Thoracic aorta (tissue), 2 donors: ENCODE measurements around the gene CDV3. TPM values are rescaled to one million over a fixed set of nuclear protein-coding genes. Genes with fewer than 3 reads are reported as not detected.

Experiments used
- ATAC-seq: fragments of 150-250 bp; one replicate; pipeline ENCODE4 v1.8.0; 2017; ENCODE audit warnings: low read depth; ENCODE audit not compliant: insufficient number of reproducible peaks, low FRiP score
- DNase-seq: peaks from one replicate; pipeline ENCODE4 v3.0.0-alpha.2; 2020; ENCODE audit warnings: low spot score
- H3K27ac ChIP-seq, 2 donors: fragments of 200-600 bp; sonication (generic); 1 replicate in 1 of 2; 2 replicates in 1 of 2; pipeline ENCODE4 v1.5.1; 2016; ENCODE audit warnings: mild to moderate bottlenecking in 2 of 2, moderate library complexity in 2 of 2
- H3K27me3 ChIP-seq: fragments of 200-600 bp; sonication (generic); replicated peaks from 2 replicates; pipeline ENCODE4 v1.6.0; 2016; ENCODE audit warnings: mild to moderate bottlenecking; ENCODE audit not compliant: insufficient read depth
- H3K36me3 ChIP-seq: fragments of 200-600 bp; sonication (generic); one replicate; pipeline ENCODE4 v1.5.1; 2016
- H3K4me1 ChIP-seq, 2 donors: fragments of 200-600 bp; sonication (generic); 1 replicate in 1 of 2; 2 replicates in 1 of 2; pipeline versions ENCODE4 v1.5.1 to v1.6.0; 2016; ENCODE audit warnings: low read depth in 2 of 2, mild to moderate bottlenecking in 1 of 2; ENCODE audit not compliant: control insufficient read depth in 1 of 2
- H3K4me3 ChIP-seq: fragments of 200-600 bp; sonication (generic); 2 replicates; pipeline ENCODE4 v1.5.1; 2016; ENCODE audit warnings: mild to moderate bottlenecking
- H3K9me3 ChIP-seq: fragments of 200-600 bp; sonication (generic); 2 replicates; pipeline ENCODE4 v1.5.1; 2016
- total RNA-seq, 2 donors: library from RNA; depleted of rRNA; stranded (reverse); fragments of >200 nt; gene quantifications; one replicate each; pipeline versions ENCODE4 v1.1.0 to v1.2.3, GENCODE V29; 2016
- TF ChIP-seq, protein P1 (sequence below): fragments of 200-600 bp; sonication (generic); IDR thresholded peaks from one replicate; pipeline ENCODE4 v1.5.1; 2019; ENCODE audit warnings: antibody characterized with exemption

Gene CDV3
- total RNA-seq, 2 donors from 2014 or later = 86.5 to 190 TPM

DNA sequence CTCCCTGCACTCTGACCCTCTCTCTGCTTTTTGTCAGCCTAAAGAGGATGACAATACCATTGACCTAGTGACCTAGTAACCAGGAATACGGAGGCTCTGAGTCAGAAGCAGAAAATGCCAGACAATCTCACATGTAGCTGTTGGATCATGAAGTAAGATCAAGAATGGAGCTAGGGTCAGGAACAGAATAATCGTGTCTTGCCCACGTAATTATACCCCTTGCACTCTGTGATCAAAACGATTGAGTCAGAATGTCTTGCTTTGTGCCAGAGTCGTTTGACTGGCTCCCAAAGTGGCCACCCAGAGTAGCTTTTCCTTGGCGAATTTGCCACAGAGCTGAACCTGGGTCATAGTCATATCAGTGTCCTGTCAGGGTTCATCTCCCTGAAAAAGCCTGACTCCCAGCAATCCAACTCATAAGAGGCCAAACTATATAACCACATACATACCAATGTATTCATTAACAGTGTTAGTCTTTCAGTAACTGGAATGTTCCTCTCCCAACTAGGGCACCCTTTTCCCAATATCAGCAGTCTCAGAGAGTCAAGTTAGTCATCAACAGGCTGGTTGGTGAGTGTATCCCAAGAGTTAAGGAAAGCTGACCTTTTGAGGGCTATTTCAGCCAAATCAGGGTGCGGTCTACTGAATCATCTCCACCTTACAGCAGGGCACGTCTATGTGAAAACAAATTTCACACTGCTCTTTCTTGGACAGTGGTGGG lies 5.0 kb upstream of the CDV3 start:
- Histone ChIP-seq H3K27me3 (no peaks in the 10 kb centered on the region), H3K27ac (peak overlapping the region in 1 of 2 donors; percentile 78), H3K36me3 (no peaks in the 10 kb centered on the region), H3K4me1 (peaks cover 17 to 34% of the 10 kb centered on the region in 2 donors), H3K4me3 (no peak overlapping the region), H3K9me3 (no peaks in the 10 kb centered on the region)
- ATAC-seq (no peak), DNase-seq (no peak)
- TF ChIP-seq, protein P1, sequence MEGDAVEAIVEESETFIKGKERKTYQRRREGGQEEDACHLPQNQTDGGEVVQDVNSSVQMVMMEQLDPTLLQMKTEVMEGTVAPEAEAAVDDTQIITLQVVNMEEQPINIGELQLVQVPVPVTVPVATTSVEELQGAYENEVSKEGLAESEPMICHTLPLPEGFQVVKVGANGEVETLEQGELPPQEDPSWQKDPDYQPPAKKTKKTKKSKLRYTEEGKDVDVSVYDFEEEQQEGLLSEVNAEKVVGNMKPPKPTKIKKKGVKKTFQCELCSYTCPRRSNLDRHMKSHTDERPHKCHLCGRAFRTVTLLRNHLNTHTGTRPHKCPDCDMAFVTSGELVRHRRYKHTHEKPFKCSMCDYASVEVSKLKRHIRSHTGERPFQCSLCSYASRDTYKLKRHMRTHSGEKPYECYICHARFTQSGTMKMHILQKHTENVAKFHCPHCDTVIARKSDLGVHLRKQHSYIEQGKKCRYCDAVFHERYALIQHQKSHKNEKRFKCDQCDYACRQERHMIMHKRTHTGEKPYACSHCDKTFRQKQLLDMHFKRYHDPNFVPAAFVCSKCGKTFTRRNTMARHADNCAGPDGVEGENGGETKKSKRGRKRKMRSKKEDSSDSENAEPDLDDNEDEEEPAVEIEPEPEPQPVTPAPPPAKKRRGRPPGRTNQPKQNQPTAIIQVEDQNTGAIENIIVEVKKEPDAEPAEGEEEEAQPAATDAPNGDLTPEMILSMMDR = no peak

DNA sequence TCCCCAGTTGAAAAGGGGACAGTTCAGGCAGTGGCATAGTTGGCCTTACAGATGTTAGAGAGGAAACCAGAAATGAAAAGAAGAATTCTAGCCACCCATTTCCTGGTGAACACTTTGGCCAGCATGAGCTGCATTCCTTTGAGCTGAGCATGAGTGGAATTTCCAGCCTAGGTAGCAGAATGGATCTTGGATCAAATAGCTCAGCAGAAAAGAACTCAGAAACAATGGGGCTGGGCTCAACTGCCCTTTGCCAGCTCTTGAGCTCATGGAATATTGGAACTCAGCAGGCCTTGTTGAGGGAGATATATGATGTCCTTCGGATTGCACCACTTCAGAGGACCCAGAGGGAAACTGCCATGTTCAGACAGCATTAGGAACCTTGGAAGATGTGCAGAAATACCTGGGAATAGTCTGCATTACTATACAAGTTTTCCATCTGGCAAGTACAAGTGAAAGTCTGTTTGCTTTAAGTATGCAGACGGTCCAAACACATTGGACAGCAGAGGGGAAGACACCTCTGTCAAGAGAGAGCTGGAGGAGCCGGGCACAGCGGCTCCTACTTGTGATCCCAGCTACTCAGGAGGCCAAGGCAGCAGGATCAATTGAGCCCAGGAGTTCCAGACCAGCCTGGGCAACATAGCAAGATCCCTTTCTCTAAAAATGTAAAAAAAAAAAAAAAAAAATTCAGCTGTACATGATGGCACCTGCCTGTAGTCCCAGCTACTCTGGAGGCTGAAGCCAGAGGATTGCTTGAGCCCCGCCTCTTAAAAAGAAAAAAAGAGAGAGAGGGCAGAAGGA lies 3.1 kb upstream of the CDV3 start:
- H3K27me3 ChIP-seq = no peaks in the 10 kb centered on the region
- TF ChIP-seq, protein P1 = no peak
- peaks cover 17 to 40% of the 10 kb centered on the region in 2 donors for H3K4me1 ChIP-seq
- no peak overlapping the region for H3K4me3 ChIP-seq
- H3K36me3 ChIP-seq = no peaks in the 10 kb centered on the region
- ATAC-seq (peak; percentile 12), DNase-seq (no peak)
- no peaks in the 10 kb centered on the region for H3K9me3 ChIP-seq
- peak overlapping the region; percentile 78 to 79 for H3K27ac ChIP-seq

DNA sequence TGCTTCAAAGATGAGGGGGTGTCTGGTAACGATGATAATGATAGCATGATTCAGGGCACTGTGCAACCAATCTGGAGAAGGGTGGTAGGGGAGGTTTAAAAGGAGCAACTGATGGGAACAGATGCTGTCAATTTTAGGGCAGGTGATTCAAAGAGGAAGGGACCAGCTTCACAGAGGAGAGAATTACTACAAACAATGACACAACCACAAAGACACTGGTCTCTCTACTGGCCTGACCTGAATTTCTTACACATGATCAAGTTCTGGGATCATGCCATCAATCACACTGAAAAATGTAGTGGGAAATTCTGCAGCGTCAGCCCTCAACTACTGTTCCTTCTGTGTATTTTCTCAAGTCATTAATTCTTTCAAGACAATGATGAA lies 2.6 kb upstream of the CDV3 start:
- no peak overlapping the region for H3K4me3 ChIP-seq
- no peak for ATAC-seq
- peak overlapping the region; percentile 78 to 79 for H3K27ac ChIP-seq
- H3K9me3 ChIP-seq = no peaks in the 10 kb centered on the region
- H3K36me3 ChIP-seq = no peaks in the 10 kb centered on the region
- TF ChIP-seq, protein P1 = no peak
- H3K27me3 ChIP-seq = no peaks in the 10 kb centered on the region
- peaks cover 17 to 46% of the 10 kb centered on the region in 2 donors for H3K4me1 ChIP-seq
- DNase-seq = no peak

DNA sequence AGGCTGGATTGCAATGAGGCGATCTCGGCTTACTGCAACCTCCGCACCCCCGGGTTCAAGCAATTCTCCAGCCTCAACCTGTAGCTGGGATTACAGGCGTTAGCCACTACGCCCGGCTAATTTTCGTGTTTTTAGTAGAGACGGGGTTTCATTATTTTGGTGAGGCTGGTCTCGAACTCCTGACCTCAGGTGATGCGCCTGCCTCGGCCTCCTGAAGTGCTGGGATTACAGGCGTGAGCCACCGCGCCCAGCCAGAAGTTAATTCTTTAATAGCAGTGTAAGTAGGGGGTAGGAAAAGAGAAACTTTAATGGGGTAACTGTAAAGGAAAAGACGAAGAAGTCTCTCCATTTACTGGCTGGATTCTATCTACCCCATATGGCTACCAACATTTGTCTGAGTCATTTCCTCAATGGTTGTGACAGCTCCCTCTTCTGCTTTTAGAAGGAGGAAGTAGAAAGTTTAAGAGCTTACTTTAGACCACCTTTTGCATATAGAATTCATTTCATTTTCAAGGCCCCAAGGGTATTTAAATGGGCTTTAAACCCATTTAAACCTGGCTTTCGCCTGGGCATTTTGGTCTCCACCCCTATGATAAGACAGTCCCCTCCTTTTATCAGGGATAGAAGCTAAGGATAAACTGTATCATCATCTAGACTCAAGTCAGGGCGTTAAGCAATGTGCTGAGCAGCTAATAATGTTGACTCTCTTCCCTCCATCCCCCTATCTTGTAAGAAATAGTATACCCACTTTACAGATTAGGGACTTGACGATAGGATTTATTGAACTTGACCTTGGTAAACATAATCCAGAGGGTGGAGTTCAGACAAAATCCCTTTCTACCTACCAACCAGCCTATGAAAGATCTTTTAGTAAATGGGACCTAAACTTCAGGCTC lies 1.1 kb upstream of the CDV3 start:
- peaks cover 28 to 61% of the 10 kb centered on the region in 2 donors for H3K4me1 ChIP-seq
- H3K36me3 ChIP-seq = peaks cover 3% of the 10 kb centered on the region
- H3K27ac ChIP-seq = peak overlapping the region; percentile 77 to 83
- DNase-seq (no peak), ATAC-seq (no peak)
- H3K4me3 ChIP-seq = peak overlapping the region; percentile 65
- TF ChIP-seq, protein P1 = no peak
- H3K9me3 ChIP-seq = no peaks in the 10 kb centered on the region
- no peaks in the 10 kb centered on the region for H3K27me3 ChIP-seq
